SK-N-MC (cell line): ENCODE results near the gene CRTAP.

Source experiments
- DNase-seq: peaks from one replicate; pipeline ENCODE4 v3.0.0-alpha.2; 2011; ENCODE audit warnings: low read depth, low spot score
- H3K27ac ChIP-seq: fragments of 200-600 bp; sonication (generic); 2 replicates; pipeline ENCODE4 v1.5.1; 2016; ENCODE audit warnings: mixed run types
- H3K36me3 ChIP-seq: fragments of 200-600 bp; sonication (generic); 2 replicates; pipeline ENCODE4 v1.6.1; 2017; ENCODE audit warnings: antibody characterized with exemption, low read length, mixed read lengths; ENCODE audit not compliant: insufficient read depth
- H3K4me3 ChIP-seq: fragments of 200-600 bp; sonication (generic); 2 replicates; pipeline ENCODE4 v1.5.1; 2016
- H3K9ac ChIP-seq: fragments of 200-600 bp; sonication (generic); 2 replicates; pipeline ENCODE4 v1.8.0; 2017; ENCODE audit warnings: mixed run types, mixed read lengths; ENCODE audit not compliant: insufficient read length
- H3K9me3 ChIP-seq: fragments of 200-600 bp; sonication (generic); 2 replicates; pipeline ENCODE4 v1.6.1; 2017; ENCODE audit warnings: low read depth, mild to moderate bottlenecking, antibody characterized with exemption, low read length, moderate library complexity, mixed read lengths
- EZH2 ChIP-seq: fragments of 200-600 bp; sonication (generic); IDR thresholded peaks from one replicate; pipeline ENCODE4 v1.6.1; 2017; ENCODE audit warnings: antibody characterized with exemption
- FOXP2 ChIP-seq: optimal IDR thresholded peaks from 2 replicates; pipeline ENCODE3; 2011; ENCODE audit warnings: mild to moderate bottlenecking, moderate library complexity; ENCODE audit not compliant: insufficient read depth; ENCODE audit errors: extremely low read length, control extremely low read depth
- POLR2AphosphoS5 ChIP-seq: IDR thresholded peaks from 2 replicates; pipeline ENCODE4 v1.6.1; 2012; ENCODE audit warnings: mild to moderate bottlenecking, low read depth, low read length, borderline replicate concordance

CRTAP gene

DNA sequence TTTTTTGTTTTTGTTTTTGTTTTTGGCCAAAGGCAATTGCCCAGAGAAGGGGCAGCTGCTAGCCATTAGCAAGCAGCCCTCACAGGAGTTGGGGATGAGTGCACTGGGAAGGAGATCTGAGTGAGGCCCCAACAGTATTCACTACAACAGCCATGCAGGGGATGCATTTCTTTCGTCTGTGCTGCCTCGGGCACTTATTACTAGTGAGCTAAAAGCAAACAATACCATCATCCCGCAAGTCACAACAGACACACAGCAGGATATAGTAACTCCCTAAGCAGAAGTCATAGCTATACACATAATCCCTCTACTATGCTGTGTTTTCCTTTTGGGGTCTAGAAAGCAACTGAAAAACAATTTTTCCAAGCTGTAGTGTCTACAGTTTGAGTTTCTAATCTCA is 27.2 kb downstream of the CRTAP start:
- Histone ChIP-seq H3K9ac (no peak overlapping the region), H3K36me3 (no peaks in the 10 kb centered on the region), H3K4me3 (no peak overlapping the region), H3K27ac (no peak overlapping the region), H3K9me3 (no peaks in the 10 kb centered on the region)
- DNase-seq = no peak
- no peak for TF ChIP-seq FOXP2
- no peak for TF ChIP-seq EZH2
- TF ChIP-seq POLR2AphosphoS5 = no peak

DNA sequence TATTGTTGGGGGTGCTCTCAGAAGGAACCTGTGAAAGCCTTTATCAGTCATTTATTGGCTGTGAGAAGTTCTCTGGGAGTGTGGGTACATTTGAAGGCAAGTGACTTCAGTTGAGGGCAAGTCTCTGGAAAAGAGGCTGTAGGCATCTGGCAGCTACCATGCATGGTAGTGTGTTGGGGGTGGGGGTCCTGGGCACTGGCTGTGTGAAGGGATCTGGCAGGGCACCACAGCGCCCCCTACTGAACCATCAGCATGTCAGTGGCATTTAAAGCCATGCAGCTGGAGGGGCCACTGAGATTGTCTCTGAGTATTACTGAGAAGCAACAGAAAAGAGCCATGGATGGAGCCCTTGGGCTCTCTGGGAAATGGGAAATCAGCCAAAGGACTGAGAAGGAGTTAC is 30.6 kb downstream of the CRTAP start:
- H3K9me3 ChIP-seq = no peaks in the 10 kb centered on the region
- no peak for DNase-seq
- no peak overlapping the region for H3K27ac ChIP-seq
- H3K9ac ChIP-seq = no peak overlapping the region
- H3K4me3 ChIP-seq = no peak overlapping the region
- no peak for TF ChIP-seq FOXP2
- no peak for TF ChIP-seq EZH2
- no peak for TF ChIP-seq POLR2AphosphoS5
- no peaks in the 10 kb centered on the region for H3K36me3 ChIP-seq

DNA sequence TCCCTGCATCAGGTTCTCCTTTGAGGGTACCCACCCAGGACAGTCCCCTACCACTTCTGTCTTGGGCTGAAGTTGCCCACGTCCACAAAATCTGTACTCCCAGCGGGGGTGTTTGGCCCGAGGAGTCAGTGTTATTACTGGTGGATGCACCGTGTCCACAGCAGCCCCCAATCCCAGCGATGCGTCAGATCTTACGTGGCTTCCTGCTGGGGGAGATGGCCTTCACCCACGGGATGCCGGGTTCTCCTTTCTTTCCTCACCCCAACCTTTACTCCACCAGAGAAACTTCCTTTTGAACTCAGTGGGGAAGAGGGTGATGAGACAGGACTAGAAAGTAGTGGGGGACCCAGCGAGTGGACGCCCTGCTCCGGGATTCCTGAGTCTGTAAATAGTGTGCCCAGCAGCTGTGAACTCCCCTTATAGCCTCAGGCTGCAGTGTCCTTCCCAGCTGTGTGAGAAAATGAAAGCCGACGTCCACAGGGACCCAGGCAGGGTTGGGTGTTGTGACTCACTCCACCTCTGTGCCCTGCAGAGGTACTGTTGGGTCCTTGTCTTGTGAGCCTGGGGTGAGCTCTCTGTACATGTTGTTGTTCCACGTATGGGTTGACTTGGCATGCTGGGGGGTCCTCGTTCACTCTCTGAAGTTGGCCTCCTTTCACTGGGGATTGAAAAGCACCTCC is 31.5 kb downstream of the CRTAP start:
- no peak overlapping the region for H3K9ac ChIP-seq
- H3K9me3 ChIP-seq = no peaks in the 10 kb centered on the region
- no peak overlapping the region for H3K4me3 ChIP-seq
- no peak for TF ChIP-seq EZH2
- TF ChIP-seq FOXP2 = no peak
- no peak for TF ChIP-seq POLR2AphosphoS5
- no peaks in the 10 kb centered on the region for H3K36me3 ChIP-seq
- DNase-seq = no peak
- H3K27ac ChIP-seq = no peak overlapping the region

DNA sequence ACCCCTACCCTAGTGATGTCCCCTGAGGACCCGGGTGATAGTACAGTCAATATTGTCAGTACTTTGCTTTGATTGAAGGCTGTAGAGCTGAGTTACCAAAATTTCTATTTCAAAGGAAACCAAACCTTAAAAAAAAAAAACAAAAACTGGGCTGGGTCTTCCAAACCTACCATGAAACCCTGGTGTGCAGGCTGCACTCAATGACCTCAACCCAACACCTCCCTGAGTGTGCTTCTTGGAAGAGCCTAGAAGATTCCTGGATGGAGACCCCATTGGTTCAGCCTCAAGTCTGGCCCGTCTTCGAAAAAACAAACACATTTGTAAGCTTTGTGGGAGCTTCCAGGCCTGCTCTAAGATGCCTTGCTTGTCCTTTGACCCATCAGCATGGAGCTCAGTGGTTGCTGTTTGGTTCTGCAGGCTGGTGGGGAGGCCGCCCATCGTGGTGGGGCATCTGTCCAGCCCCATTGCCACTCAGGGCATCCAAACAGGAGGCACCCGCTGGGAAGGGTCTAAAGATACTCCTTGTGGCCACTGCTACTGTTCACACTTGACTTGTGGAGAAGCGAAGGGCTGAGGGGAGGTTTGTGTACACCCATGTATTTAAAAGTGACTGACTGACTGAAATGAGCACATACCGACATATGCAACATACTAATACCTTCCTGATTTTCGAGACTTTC is 32.2 kb downstream of the CRTAP start:
- Histone ChIP-seq H3K4me3 (no peak overlapping the region), H3K27ac (no peak overlapping the region)

GRCh38 chr3:33146791-33147445 is 33.1 kb downstream of the CRTAP start:
- TF ChIP-seq EZH2 = no peak
- no peak for TF ChIP-seq FOXP2
- no peak for TF ChIP-seq POLR2AphosphoS5
- H3K9me3 ChIP-seq = no peaks in the 10 kb centered on the region
- H3K9ac ChIP-seq = no peak overlapping the region
- no peaks in the 10 kb centered on the region for H3K36me3 ChIP-seq
- DNase-seq = no peak
- H3K4me3 ChIP-seq = no peak overlapping the region
- H3K27ac ChIP-seq = no peak overlapping the region

More for the DNA sequence above, 32.2 kb downstream of the CRTAP start:
- Histone ChIP-seq H3K9ac (no peak overlapping the region), H3K36me3 (no peaks in the 10 kb centered on the region), H3K9me3 (no peaks in the 10 kb centered on the region)
- no peak for TF ChIP-seq FOXP2
- no peak for TF ChIP-seq EZH2
- no peak for TF ChIP-seq POLR2AphosphoS5
- DNase-seq = no peak

GRCh38 chr3:33149342-33149741 is 35.5 kb downstream of the CRTAP start:
- Histone ChIP-seq H3K9ac (no peak overlapping the region), H3K36me3 (no peaks in the 10 kb centered on the region), H3K4me3 (no peak overlapping the region), H3K27ac (no peak overlapping the region), H3K9me3 (no peaks in the 10 kb centered on the region)
- DNase-seq = no peak
- no peak for TF ChIP-seq FOXP2
- no peak for TF ChIP-seq EZH2
- no peak for TF ChIP-seq POLR2AphosphoS5

DNA sequence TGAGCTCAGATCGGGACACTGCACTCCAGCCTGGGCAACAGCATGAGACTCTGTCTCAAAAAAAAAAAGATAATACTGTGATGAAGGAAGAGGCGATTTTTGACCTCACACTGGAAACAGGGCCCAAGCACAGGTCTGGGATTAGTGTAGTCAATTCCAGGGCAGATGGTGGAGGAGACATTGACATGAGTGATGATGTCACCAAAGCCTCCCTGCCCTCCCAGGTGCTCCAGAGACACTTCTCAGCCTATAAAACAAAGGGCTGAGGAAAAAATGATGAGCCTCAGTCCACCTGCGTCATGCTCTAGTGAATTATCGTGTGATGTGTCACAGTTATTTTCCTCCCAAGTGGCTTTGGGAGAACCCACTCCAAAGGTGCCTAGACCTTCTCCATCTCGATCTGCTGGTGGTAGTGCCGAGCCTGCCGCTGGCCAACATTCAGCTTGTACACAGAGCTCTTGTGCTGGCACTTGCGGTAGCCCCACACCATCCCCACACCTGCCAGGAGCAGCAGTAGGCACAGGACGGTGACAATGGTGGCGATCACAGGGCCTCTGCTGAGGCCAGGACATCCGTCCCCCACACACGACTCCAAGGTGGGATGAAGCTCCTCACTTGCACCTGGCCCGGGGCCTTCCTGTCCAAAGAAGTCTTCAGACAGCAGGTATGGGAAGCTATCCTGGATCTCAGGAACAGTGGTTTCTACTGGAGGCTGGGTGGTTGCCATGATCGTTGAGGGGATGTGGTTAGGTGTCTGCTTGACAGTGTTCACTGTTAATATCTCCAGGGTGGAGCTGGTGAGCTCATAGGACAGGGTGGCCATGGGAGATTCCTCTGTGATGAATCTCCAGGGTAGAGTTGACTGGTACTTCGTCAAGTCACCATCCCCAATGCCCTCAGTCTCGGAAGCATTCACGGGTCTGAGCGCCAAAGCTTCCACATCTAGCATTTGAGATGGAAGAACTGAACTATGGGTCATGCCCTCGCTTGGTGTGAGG is 38.8 kb downstream of the CRTAP start:
- Histone ChIP-seq H3K9me3 (no peaks in the 10 kb centered on the region), H3K27ac (no peak overlapping the region), H3K36me3 (no peaks in the 10 kb centered on the region), H3K9ac (no peak overlapping the region), H3K4me3 (no peak overlapping the region)
- no peak for DNase-seq
- no peak for TF ChIP-seq POLR2AphosphoS5
- TF ChIP-seq EZH2 = no peak
- no peak for TF ChIP-seq FOXP2
